PFSK-1 (cell line): ENCODE measurements around the gene GAB1.

Experiments
- FOXP2 ChIP-seq: optimal IDR thresholded peaks from 2 replicates; pipeline ENCODE3; 2011; ENCODE audit warnings: borderline replicate concordance, control low read depth, inconsistent platforms; ENCODE audit not compliant: insufficient read depth; ENCODE audit errors: extremely low read length, extremely low read depth
- POLR2AphosphoS5 ChIP-seq: IDR thresholded peaks from 2 replicates; pipeline ENCODE4 v1.6.1; 2012; ENCODE audit warnings: low read depth, mild to moderate bottlenecking, control low read depth, low read length, moderate library complexity
- REST ChIP-seq, 2 experiments: IDR thresholded peaks; 2 replicates each; pipeline versions ENCODE4 v1.6.1 to v1.8.0; 2011 to 2012; ENCODE audit warnings: low read depth in 2 of 2, low read length in 2 of 2, control low read depth in 1 of 2, inconsistent platforms in 1 of 2, mild to moderate bottlenecking in 1 of 2, moderate library complexity in 1 of 2; ENCODE audit not compliant: insufficient read depth in 1 of 2
- SIN3A ChIP-seq: IDR thresholded peaks from 2 replicates; pipeline ENCODE4 v1.6.1; 2012; ENCODE audit warnings: mild to moderate bottlenecking, low read length, moderate library complexity, borderline replicate concordance; ENCODE audit not compliant: insufficient read depth
- TAF1 ChIP-seq: IDR thresholded peaks from 2 replicates; pipeline ENCODE4 v1.6.1; 2012; ENCODE audit warnings: low read length, control low read depth, borderline replicate concordance; ENCODE audit not compliant: insufficient read depth

GRCh38 chr4:143346206-143346605 is 9.5 kb downstream of the GAB1 start:
- TF ChIP-seq POLR2AphosphoS5 (no peak), SIN3A (no peak), FOXP2 (no peak), REST (IDR thresholded peaks at IDR 0.05; ENCODE audit: insufficient read depth in 1 of 2, low read depth in 2 of 2, low read length in 2 of 2) (no peak), TAF1 (no peak)
